OCI-LY1 (cell line): ENCODE results near the gene RAB3A.

Source experiments
- EZH2 ChIP-seq: fragments of 200-600 bp; sonication (generic), shearing (Covaris generic); IDR thresholded peaks from 2 replicates; pipeline ENCODE4 v1.8.0; 2017; ENCODE audit warnings: borderline replicate concordance, mixed run types, mild to moderate bottlenecking, antibody characterized with exemption, low read length, moderate library complexity, mixed read lengths
- TF ChIP-seq, protein P1 (sequence below): fragments of 200-600 bp; sonication (generic), shearing (Covaris generic); IDR thresholded peaks from 2 replicates; pipeline ENCODE4 v1.5.1; 2017; ENCODE audit warnings: mild to moderate bottlenecking, antibody characterized with exemption, low read length, moderate library complexity, mixed read lengths

DNA sequence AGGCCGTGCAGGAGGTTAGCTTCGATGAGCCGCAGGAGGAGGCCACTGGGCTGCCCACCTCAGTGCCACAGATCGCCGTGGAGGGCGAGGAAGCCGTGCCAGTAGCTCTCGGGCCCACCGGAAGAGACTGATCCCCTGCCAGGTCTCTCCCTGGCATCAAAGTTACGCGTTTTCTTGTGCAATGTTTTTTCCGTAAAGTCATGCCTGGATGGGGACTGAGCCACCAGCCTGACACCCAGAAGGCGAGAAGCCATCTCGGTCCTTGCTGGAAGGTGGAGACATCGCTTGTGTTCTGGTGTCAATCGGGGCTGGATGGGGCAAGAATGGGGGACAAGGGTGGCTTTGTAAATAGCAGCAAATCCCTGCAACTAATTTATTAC is 54.3 kb downstream of the RAB3A start:
- TF ChIP-seq, protein P1, sequence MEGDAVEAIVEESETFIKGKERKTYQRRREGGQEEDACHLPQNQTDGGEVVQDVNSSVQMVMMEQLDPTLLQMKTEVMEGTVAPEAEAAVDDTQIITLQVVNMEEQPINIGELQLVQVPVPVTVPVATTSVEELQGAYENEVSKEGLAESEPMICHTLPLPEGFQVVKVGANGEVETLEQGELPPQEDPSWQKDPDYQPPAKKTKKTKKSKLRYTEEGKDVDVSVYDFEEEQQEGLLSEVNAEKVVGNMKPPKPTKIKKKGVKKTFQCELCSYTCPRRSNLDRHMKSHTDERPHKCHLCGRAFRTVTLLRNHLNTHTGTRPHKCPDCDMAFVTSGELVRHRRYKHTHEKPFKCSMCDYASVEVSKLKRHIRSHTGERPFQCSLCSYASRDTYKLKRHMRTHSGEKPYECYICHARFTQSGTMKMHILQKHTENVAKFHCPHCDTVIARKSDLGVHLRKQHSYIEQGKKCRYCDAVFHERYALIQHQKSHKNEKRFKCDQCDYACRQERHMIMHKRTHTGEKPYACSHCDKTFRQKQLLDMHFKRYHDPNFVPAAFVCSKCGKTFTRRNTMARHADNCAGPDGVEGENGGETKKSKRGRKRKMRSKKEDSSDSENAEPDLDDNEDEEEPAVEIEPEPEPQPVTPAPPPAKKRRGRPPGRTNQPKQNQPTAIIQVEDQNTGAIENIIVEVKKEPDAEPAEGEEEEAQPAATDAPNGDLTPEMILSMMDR = no peak
- no peak for TF ChIP-seq EZH2
